Keratinocyte (primary cell): ENCODE measurements around the gene SNCB.

ENCODE experiments used
- CTCF ChIP-seq, 3 experiments: IDR thresholded peaks in 1 of 3; conservative IDR thresholded peaks in 1 of 3; optimal IDR thresholded peaks in 1 of 3; 2 replicates in 2 of 3; 3 replicates in 1 of 3; pipeline versions ENCODE3 to v1.5.1; 2011; ENCODE audit warnings: low read length in 3 of 3, mild to moderate bottlenecking in 3 of 3, moderate library complexity in 2 of 3, control low read depth in 1 of 3, inconsistent platforms in 1 of 3; ENCODE audit not compliant: insufficient read depth in 2 of 3; ENCODE audit errors: extremely low read depth in 1 of 3
- EZH2 ChIP-seq: IDR thresholded peaks from one replicate; pipeline ENCODE4 v1.6.1; 2012; ENCODE audit warnings: inconsistent platforms, mild to moderate bottlenecking, low read length, moderate library complexity

GRCh38 chr5:176631383-176632200 lies 1.3 kb upstream of the SNCB start:
- TF ChIP-seq CTCF (optimal IDR thresholded peaks at IDR 0.05 in 1 of 3, IDR thresholded peaks at IDR 0.05 in 1 of 3, conservative IDR thresholded peaks at IDR 0.05 in 1 of 3; ENCODE audit: extremely low read depth in 1 of 3, insufficient read depth in 2 of 3, low read length in 3 of 3) = no peak
- no peak for TF ChIP-seq EZH2
